ENCODE measurements around the gene RCN2. TPM values are rescaled to one million over a fixed set of nuclear protein-coding genes. Genes with fewer than 3 reads are reported as not detected.

Gene RCN2
- total RNA-seq, 1 experiment from 2014 or later, result 78.6 TPM

GRCh38 chr15:76938752-76939151 lies 7.2 kb downstream of the RCN2 start:
- no peak for DNase-seq (ENCODE audit: low spot score)
- BruUV-seq (replicated peaks), result no TSS peak
- H3K4me1 ChIP-seq (ENCODE audit: insufficient read depth, low read length, poor library complexity, severe bottlenecking), result no peaks in the 10 kb centered on the region
- no peaks in the 10 kb centered on the region for H3K9me3 ChIP-seq (ENCODE audit: low read depth, low read length, poor library complexity, severe bottlenecking)
- H3K36me3 ChIP-seq (ENCODE audit: insufficient read depth, low read length, poor library complexity, severe bottlenecking), result peaks cover 38% of the 10 kb centered on the region
- POLR2A ChIA-PET (ENCODE audit: low non-redundant PET), result no interaction called here
- intact Hi-C loops (cut with micrococcal nuclease; ENCODE audit: unreplicated experiment), result no loop called here
- no peak for TF ChIP-seq EZH2 (IDR thresholded peaks at IDR 0.05; ENCODE audit: borderline replicate concordance, low read depth, low read length, poor library complexity, severe bottlenecking)
- TF ChIP-seq CTCF (conservative IDR thresholded peaks at IDR 0.05; ENCODE audit: low read depth, low read length), result no peak
- H3K4me3 ChIP-seq (ENCODE audit: low read depth, low read length, poor library complexity, severe bottlenecking), result no peak overlapping the region
- H3K27me3 ChIP-seq (replicated peaks; ENCODE audit: insufficient read depth, low read depth, low read length, poor library complexity), result no peaks in the 10 kb centered on the region
- no peak overlapping the region for H3K27ac ChIP-seq (ENCODE audit: low read depth, low read length, poor library complexity, severe bottlenecking)
- CTCF ChIA-PET, result no interaction called here

DNA sequence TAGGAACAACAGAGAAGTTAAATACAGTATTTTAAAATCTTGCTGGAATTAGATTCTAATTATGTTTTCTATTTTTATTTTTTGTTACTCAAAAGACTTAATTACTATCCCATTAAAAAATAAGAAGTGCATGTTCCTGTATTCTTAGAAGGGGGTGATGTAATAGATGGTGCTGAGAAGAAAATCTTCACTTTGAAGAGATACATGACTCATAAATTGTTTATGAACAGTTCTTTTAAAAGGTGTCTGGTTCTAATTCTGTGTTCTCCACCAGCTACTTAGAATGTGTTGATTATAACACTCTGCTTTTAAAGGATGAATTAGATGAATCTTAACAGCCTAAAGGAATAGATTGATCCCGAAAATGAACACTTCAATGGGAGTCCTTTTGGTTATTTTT lies 8.2 kb downstream of the RCN2 start:
- Histone ChIP-seq H3K9me3 (ENCODE audit: low read depth, low read length, poor library complexity, severe bottlenecking) (no peaks in the 10 kb centered on the region), H3K27me3 (replicated peaks; ENCODE audit: insufficient read depth, low read depth, low read length, poor library complexity) (no peaks in the 10 kb centered on the region), H3K4me3 (ENCODE audit: low read depth, low read length, poor library complexity, severe bottlenecking) (no peak overlapping the region), H3K27ac (ENCODE audit: low read depth, low read length, poor library complexity, severe bottlenecking) (no peak overlapping the region), H3K4me1 (ENCODE audit: insufficient read depth, low read length, poor library complexity, severe bottlenecking) (no peaks in the 10 kb centered on the region), H3K36me3 (ENCODE audit: insufficient read depth, low read length, poor library complexity, severe bottlenecking) (peaks cover 36% of the 10 kb centered on the region)
- TF ChIP-seq CTCF (conservative IDR thresholded peaks at IDR 0.05; ENCODE audit: low read depth, low read length) (no peak), EZH2 (IDR thresholded peaks at IDR 0.05; ENCODE audit: borderline replicate concordance, low read depth, low read length, poor library complexity, severe bottlenecking) (no peak)
- CTCF ChIA-PET, result no interaction called here
- POLR2A ChIA-PET (ENCODE audit: low non-redundant PET), result no interaction called here
- no TSS peak for BruUV-seq (replicated peaks)
- intact Hi-C loops (cut with micrococcal nuclease; ENCODE audit: unreplicated experiment), result no loop called here
- peak; percentile 14 for DNase-seq (ENCODE audit: low spot score)

DNA sequence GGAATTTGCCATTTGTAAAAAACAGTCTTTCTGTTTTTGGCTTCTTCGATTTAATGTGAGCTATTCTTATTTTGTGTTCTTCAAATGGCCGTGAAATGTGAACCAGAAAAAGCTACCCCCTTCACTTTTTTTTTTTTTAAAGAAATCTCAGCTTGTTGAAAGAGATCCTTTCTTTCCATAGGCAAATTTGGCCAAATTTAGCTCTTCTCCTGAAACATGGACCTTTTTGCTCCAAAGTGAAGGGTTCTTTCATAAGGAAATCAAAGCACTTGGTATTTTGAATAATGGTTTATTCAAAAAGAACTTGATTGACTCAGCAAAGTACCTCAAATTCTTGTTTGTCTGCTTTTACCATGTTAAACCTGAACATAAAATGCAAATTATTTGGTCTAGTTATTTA lies 10.1 kb downstream of the RCN2 start:
- TF ChIP-seq EZH2 (IDR thresholded peaks at IDR 0.05; ENCODE audit: borderline replicate concordance, low read depth, low read length, poor library complexity, severe bottlenecking) (no peak), CTCF (conservative IDR thresholded peaks at IDR 0.05; ENCODE audit: low read depth, low read length) (no peak)
- BruUV-seq (replicated peaks), result no TSS peak
- ChIA-PET POLR2A (ENCODE audit: low non-redundant PET) (no interaction called here), CTCF (no interaction called here)
- H3K4me3 ChIP-seq (ENCODE audit: low read depth, low read length, poor library complexity, severe bottlenecking), result no peak overlapping the region
- DNase-seq (ENCODE audit: low spot score), result no peak
- H3K27me3 ChIP-seq (replicated peaks; ENCODE audit: insufficient read depth, low read depth, low read length, poor library complexity), result no peaks in the 10 kb centered on the region
- intact Hi-C loops (cut with micrococcal nuclease; ENCODE audit: unreplicated experiment), result no loop called here
- H3K9me3 ChIP-seq (ENCODE audit: low read depth, low read length, poor library complexity, severe bottlenecking), result no peaks in the 10 kb centered on the region
- H3K27ac ChIP-seq (ENCODE audit: low read depth, low read length, poor library complexity, severe bottlenecking), result no peak overlapping the region
- H3K36me3 ChIP-seq (ENCODE audit: insufficient read depth, low read length, poor library complexity, severe bottlenecking), result peaks cover 30% of the 10 kb centered on the region
- no peaks in the 10 kb centered on the region for H3K4me1 ChIP-seq (ENCODE audit: insufficient read depth, low read length, poor library complexity, severe bottlenecking)
